SK-N-SH treated with all-trans-retinoic acid at 6 μM for 48 hours (cell line): ENCODE results near the gene RHOJ.

Experiments used
- BACH2 ChIP-seq: fragments of 250-450 bp; sonication (Bioruptor Pico); IDR thresholded peaks from 2 replicates; pipeline ENCODE4 v1.9.0; 2021; ENCODE audit warnings: mild to moderate bottlenecking, borderline replicate concordance
- SNAI2 ChIP-seq: fragments of 250-450 bp; sonication (Bioruptor Pico); IDR thresholded peaks from 2 replicates; pipeline ENCODE4 v1.5.0; 2020; ENCODE audit warnings: mild to moderate bottlenecking, moderate library complexity
- TOX ChIP-seq: fragments of 250-450 bp; sonication (Bioruptor Pico); IDR thresholded peaks from 2 replicates; pipeline ENCODE4 v1.8.0; 2021; ENCODE audit warnings: mild to moderate bottlenecking, moderate library complexity, borderline replicate concordance
- ZFP3 ChIP-seq: fragments of 250-450 bp; sonication (Bioruptor Pico); IDR thresholded peaks from 2 replicates; pipeline ENCODE4 v1.5.0; 2020; ENCODE audit warnings: mild to moderate bottlenecking, moderate library complexity
- ZFP30 ChIP-seq: fragments of 450-650 bp; formaldehyde crosslinking; IDR thresholded peaks from 2 replicates; pipeline ENCODE4 v1.5.0; 2022; ENCODE audit warnings: mild to moderate bottlenecking, moderate library complexity
- TF ChIP-seq, protein P1 (sequence below): fragments of 250-450 bp; sonication (Bioruptor Pico); IDR thresholded peaks from 2 replicates; pipeline ENCODE4 v1.5.0; 2020; ENCODE audit warnings: mild to moderate bottlenecking, moderate library complexity
- TF ChIP-seq, protein P2 (sequence below): fragments of 250-450 bp; sonication (Bioruptor Pico); IDR thresholded peaks from 2 replicates; pipeline ENCODE4 v1.8.0; 2020; ENCODE audit warnings: mild to moderate bottlenecking, moderate library complexity, borderline replicate concordance
- TF ChIP-seq, protein P3 (sequence below): fragments of 250-450 bp; sonication (Bioruptor Pico); IDR thresholded peaks from 2 replicates; pipeline ENCODE4 v1.5.1; 2020; ENCODE audit warnings: low read depth, mild to moderate bottlenecking, moderate library complexity

DNA sequence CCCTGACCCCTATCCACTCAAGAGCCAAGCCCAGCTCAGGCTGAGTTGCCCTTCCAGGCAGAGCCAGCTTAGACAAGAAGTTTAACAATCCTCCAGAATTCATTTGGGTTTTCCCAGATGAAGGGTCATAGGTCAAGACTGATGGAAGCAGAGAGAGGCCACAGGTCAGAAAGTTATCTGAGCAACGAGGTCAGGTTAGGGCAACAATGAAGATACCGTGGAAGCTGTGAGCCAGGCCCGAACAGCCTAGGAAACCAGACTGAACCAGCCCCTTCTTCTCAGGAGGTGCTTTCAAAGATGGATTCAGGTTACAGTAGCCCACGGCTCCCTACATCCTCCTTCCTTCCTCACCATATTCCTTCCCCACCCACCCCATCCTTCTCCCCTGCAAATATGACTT lies 53.1 kb downstream of the RHOJ start:
- TF ChIP-seq, protein P1, sequence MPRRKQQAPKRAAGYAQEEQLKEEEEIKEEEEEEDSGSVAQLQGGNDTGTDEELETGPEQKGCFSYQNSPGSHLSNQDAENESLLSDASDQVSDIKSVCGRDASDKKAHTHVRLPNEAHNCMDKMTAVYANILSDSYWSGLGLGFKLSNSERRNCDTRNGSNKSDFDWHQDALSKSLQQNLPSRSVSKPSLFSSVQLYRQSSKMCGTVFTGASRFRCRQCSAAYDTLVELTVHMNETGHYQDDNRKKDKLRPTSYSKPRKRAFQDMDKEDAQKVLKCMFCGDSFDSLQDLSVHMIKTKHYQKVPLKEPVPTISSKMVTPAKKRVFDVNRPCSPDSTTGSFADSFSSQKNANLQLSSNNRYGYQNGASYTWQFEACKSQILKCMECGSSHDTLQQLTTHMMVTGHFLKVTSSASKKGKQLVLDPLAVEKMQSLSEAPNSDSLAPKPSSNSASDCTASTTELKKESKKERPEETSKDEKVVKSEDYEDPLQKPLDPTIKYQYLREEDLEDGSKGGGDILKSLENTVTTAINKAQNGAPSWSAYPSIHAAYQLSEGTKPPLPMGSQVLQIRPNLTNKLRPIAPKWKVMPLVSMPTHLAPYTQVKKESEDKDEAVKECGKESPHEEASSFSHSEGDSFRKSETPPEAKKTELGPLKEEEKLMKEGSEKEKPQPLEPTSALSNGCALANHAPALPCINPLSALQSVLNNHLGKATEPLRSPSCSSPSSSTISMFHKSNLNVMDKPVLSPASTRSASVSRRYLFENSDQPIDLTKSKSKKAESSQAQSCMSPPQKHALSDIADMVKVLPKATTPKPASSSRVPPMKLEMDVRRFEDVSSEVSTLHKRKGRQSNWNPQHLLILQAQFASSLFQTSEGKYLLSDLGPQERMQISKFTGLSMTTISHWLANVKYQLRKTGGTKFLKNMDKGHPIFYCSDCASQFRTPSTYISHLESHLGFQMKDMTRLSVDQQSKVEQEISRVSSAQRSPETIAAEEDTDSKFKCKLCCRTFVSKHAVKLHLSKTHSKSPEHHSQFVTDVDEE (CRISPR knock-in tag) = no peak
- TF ChIP-seq, protein P2, sequence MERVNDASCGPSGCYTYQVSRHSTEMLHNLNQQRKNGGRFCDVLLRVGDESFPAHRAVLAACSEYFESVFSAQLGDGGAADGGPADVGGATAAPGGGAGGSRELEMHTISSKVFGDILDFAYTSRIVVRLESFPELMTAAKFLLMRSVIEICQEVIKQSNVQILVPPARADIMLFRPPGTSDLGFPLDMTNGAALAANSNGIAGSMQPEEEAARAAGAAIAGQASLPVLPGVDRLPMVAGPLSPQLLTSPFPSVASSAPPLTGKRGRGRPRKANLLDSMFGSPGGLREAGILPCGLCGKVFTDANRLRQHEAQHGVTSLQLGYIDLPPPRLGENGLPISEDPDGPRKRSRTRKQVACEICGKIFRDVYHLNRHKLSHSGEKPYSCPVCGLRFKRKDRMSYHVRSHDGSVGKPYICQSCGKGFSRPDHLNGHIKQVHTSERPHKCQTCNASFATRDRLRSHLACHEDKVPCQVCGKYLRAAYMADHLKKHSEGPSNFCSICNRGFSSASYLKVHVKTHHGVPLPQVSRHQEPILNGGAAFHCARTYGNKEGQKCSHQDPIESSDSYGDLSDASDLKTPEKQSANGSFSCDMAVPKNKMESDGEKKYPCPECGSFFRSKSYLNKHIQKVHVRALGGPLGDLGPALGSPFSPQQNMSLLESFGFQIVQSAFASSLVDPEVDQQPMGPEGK = no peak
- TF ChIP-seq SNAI2 = no peak
- no peak for TF ChIP-seq TOX (CRISPR knock-in tag)
- TF ChIP-seq ZFP30 (CRISPR knock-in tag) = no peak
- TF ChIP-seq ZFP3 (CRISPR knock-in tag) = no peak
- TF ChIP-seq, protein P3, sequence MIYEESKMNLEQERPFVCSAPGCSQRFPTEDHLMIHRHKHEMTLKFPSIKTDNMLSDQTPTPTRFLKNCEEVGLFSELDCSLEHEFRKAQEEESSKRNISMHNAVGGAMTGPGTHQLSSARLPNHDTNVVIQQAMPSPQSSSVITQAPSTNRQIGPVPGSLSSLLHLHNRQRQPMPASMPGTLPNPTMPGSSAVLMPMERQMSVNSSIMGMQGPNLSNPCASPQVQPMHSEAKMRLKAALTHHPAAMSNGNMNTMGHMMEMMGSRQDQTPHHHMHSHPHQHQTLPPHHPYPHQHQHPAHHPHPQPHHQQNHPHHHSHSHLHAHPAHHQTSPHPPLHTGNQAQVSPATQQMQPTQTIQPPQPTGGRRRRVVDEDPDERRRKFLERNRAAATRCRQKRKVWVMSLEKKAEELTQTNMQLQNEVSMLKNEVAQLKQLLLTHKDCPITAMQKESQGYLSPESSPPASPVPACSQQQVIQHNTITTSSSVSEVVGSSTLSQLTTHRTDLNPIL = no peak
- TF ChIP-seq BACH2 (CRISPR knock-in tag) = no peak
